H1 (cell line): ENCODE results near the gene NFKBIL1. TPM values are rescaled to one million over a fixed set of nuclear protein-coding genes. Genes with fewer than 3 reads are reported as not detected.

ENCODE experiments used
- CTCF ChIA-PET: fragments of 300-600 bp; sonication (Branson Sonifier 250); formaldehyde crosslinking; loops from one replicate; lab custom pipeline; 2021; ENCODE audit not compliant: partially characterized antibody; lab: Charles Lee
- POLR2A ChIA-PET: fragments of 300-600 bp; sonication (Branson Sonifier 250); formaldehyde crosslinking; loops from one replicate; lab custom pipeline; 2021; ENCODE audit warnings: inconsistent platforms; ENCODE audit not compliant: partially characterized antibody; lab: Charles Lee
- DNase-seq, 2 experiments: peaks; one replicate each; pipeline versions ENCODE4 v3.0.0 to v3.0.0-alpha.2; 2010 to 2022; ENCODE audit warnings: low spot score in 2 of 2, low read depth in 1 of 2, mixed read lengths in 1 of 2
- FAIRE-seq: peaks from 2 replicates; lab custom pipeline; 2011; peaks lifted over from hg19 to GRCh38; lab: Jason Lieb, UNC
- H2AFZ ChIP-seq: 2 replicates; pipeline ENCODE4 v1.8.1; 2012; ENCODE audit warnings: low read length, inconsistent platforms
- H2AK5ac ChIP-seq: 2 replicates; pipeline ENCODE4 v1.6.1; 2013; ENCODE audit warnings: low read depth, low read length
- H2BK120ac ChIP-seq: replicated peaks from 2 replicates; pipeline ENCODE3; 2013; ENCODE audit warnings: low read depth, low read length, inconsistent platforms
- H2BK12ac ChIP-seq: 2 replicates; pipeline ENCODE4 v1.6.1; 2013; ENCODE audit warnings: low read depth, low read length
- H2BK15ac ChIP-seq: 2 replicates; pipeline ENCODE4 v1.6.1; 2013; ENCODE audit warnings: low read length
- H2BK20ac ChIP-seq: 2 replicates; pipeline ENCODE4 v1.6.1; 2013; ENCODE audit warnings: low read length
- H2BK5ac ChIP-seq: 2 replicates; pipeline ENCODE4 v1.6.1; 2013; ENCODE audit warnings: low read depth, low read length
- H3K14ac ChIP-seq: 2 replicates; pipeline ENCODE4 v1.6.1; 2013; ENCODE audit warnings: inconsistent platforms; ENCODE audit not compliant: insufficient read length
- H3K18ac ChIP-seq: 2 replicates; pipeline ENCODE4 v1.6.1; 2013; ENCODE audit warnings: low read length; ENCODE audit errors: extremely low read depth
- H3K23ac ChIP-seq: 2 replicates; pipeline ENCODE4 v1.6.1; 2013; ENCODE audit warnings: inconsistent platforms; ENCODE audit not compliant: insufficient read length
- H3K23me2 ChIP-seq: 2 replicates; pipeline ENCODE4 v1.6.1; 2013; ENCODE audit warnings: low read depth, low read length
- H3K27ac ChIP-seq: 2 replicates; pipeline ENCODE4 v1.6.1; 2011; ENCODE audit warnings: low read depth, low read length, inconsistent platforms
- H3K27me3 ChIP-seq, 4 experiments: replicated peaks in 1 of 4; 1 replicate in 1 of 4; 2 replicates in 3 of 4; pipeline versions ENCODE4 v1.6.1 to v1.8.1; 2011 to 2013; ENCODE audit warnings: low read length in 3 of 4, mild to moderate bottlenecking in 3 of 4, inconsistent platforms in 2 of 4, mixed read lengths in 2 of 4, moderate library complexity in 1 of 4; ENCODE audit not compliant: control insufficient read depth in 3 of 4, insufficient read depth in 3 of 4; ENCODE audit errors: extremely low read depth in 1 of 4
- H3K36me3 ChIP-seq, 4 experiments: 2 replicates each; pipeline versions ENCODE4 v1.6.1 to v1.8.1; 2011 to 2013; ENCODE audit warnings: mild to moderate bottlenecking in 4 of 4, low read length in 3 of 4, moderate library complexity in 2 of 4, control low read depth in 1 of 4, inconsistent platforms in 1 of 4; ENCODE audit not compliant: insufficient read depth in 4 of 4, control insufficient read depth in 2 of 4
- H3K4ac ChIP-seq: replicated peaks from 2 replicates; pipeline ENCODE3; 2013; ENCODE audit warnings: low read length, low read depth, mixed read lengths, inconsistent platforms; ENCODE audit not compliant: insufficient read length
- H3K4me1 ChIP-seq, 4 experiments: replicated peaks in 1 of 4; 1 replicate in 1 of 4; 2 replicates in 3 of 4; pipeline versions ENCODE4 v1.6.1 to v1.8.1; 2011 to 2013; ENCODE audit warnings: low read length in 3 of 4, inconsistent platforms in 2 of 4, mixed read lengths in 1 of 4; ENCODE audit not compliant: insufficient read depth in 4 of 4, control insufficient read depth in 3 of 4
- H3K4me2 ChIP-seq, 2 experiments: 2 replicates each; pipeline versions ENCODE4 v1.6.1 to v1.8.1; 2011 to 2013; ENCODE audit warnings: low read depth in 2 of 2, low read length in 2 of 2, control low read depth in 1 of 2, inconsistent platforms in 1 of 2, mild to moderate bottlenecking in 1 of 2; ENCODE audit not compliant: insufficient read depth in 1 of 2
- H3K4me3 ChIP-seq, 4 experiments: fragments of 200-600, 300-600 bp in 1 of 4; sonication (generic), shearing (Covaris generic), sonication (Bioruptor Twin) in 1 of 4; 2 replicates each; pipeline versions ENCODE4 v1.5.1 to v1.8.1; 2011 to 2016; ENCODE audit warnings: low read length in 4 of 4, low read depth in 3 of 4, control low read depth in 2 of 4, inconsistent platforms in 2 of 4, mild to moderate bottlenecking in 2 of 4, mixed read lengths in 1 of 4, moderate library complexity in 1 of 4; ENCODE audit not compliant: insufficient read depth in 2 of 4; ENCODE audit errors: extremely low read depth in 1 of 4
- H3K56ac ChIP-seq: replicated peaks from 2 replicates; pipeline ENCODE3; 2013; ENCODE audit warnings: low read depth, mild to moderate bottlenecking, mixed read lengths, low read length, inconsistent platforms; ENCODE audit not compliant: insufficient read length
- H3K79me1 ChIP-seq: 2 replicates; pipeline ENCODE4 v1.6.1; 2013; ENCODE audit warnings: low read depth, low read length, control low read depth
- H3K79me2 ChIP-seq, 2 experiments: 2 replicates each; pipeline versions ENCODE4 v1.6.1 to v1.8.1; 2012 to 2013; ENCODE audit warnings: low read length in 2 of 2, mild to moderate bottlenecking in 2 of 2, inconsistent platforms in 1 of 2; ENCODE audit not compliant: insufficient read depth in 2 of 2, control insufficient read depth in 1 of 2
- H3K9ac ChIP-seq, 4 experiments: replicated peaks in 1 of 4; 1 replicate in 1 of 4; 2 replicates in 3 of 4; pipeline versions ENCODE4 v1.6.1 to v1.8.1; 2011 to 2013; ENCODE audit warnings: low read depth in 3 of 4, low read length in 3 of 4, control low read depth in 2 of 4, mild to moderate bottlenecking in 2 of 4, moderate library complexity in 2 of 4, inconsistent platforms in 1 of 4; ENCODE audit errors: extremely low read depth in 1 of 4
- H3K9me3 ChIP-seq, 2 experiments: 2 replicates each; pipeline versions ENCODE4 v1.6.1 to v1.8.1; 2012 to 2013; ENCODE audit warnings: mild to moderate bottlenecking in 2 of 2, moderate library complexity in 2 of 2, control low read depth in 1 of 2, inconsistent platforms in 1 of 2, low read depth in 1 of 2, low read length in 1 of 2, mixed read lengths in 1 of 2; ENCODE audit not compliant: insufficient read depth in 2 of 2
- H4K20me1 ChIP-seq, 2 experiments: replicated peaks in 1 of 2; 2 replicates each; pipeline versions ENCODE3 to v1.8.1; 2011 to 2013; ENCODE audit warnings: inconsistent platforms in 2 of 2, low read length in 2 of 2, mild to moderate bottlenecking in 1 of 2; ENCODE audit not compliant: insufficient read depth in 2 of 2, control insufficient read depth in 1 of 2
- H4K5ac ChIP-seq: 2 replicates; pipeline ENCODE4 v1.6.1; 2013; ENCODE audit warnings: low read length, low read depth, mixed read lengths, inconsistent platforms; ENCODE audit not compliant: insufficient read length
- H4K8ac ChIP-seq: 2 replicates; pipeline ENCODE4 v1.8.0; 2013; ENCODE audit warnings: mild to moderate bottlenecking, moderate library complexity, low read length, inconsistent platforms; ENCODE audit not compliant: insufficient read depth; ENCODE audit errors: extremely low read depth
- H4K91ac ChIP-seq: replicated peaks from 2 replicates; pipeline ENCODE3; 2013; ENCODE audit warnings: low read length, mixed read lengths, inconsistent platforms; ENCODE audit not compliant: insufficient read length
- ATF3 ChIP-seq: IDR thresholded peaks from 2 replicates; pipeline ENCODE4 v1.6.1; 2011; ENCODE audit warnings: low read depth, mild to moderate bottlenecking, low read length; ENCODE audit not compliant: insufficient read depth
- CHD2 ChIP-seq: IDR thresholded peaks from 2 replicates; pipeline ENCODE4 v1.6.1; 2012; ENCODE audit warnings: low read length, improper control_type of control experiment
- FOSL1 ChIP-seq: IDR thresholded peaks from 2 replicates; pipeline ENCODE4 v1.6.1; 2011; ENCODE audit warnings: mild to moderate bottlenecking, low read depth, low read length, moderate library complexity; ENCODE audit not compliant: insufficient read depth
- GTF2F1 ChIP-seq: IDR thresholded peaks from 2 replicates; pipeline ENCODE4 v1.6.1; 2012; ENCODE audit warnings: low read depth, low read length, improper control_type of control experiment, borderline replicate concordance
- HDAC2 ChIP-seq, 2 experiments: fragments of 300-600 bp in 1 of 2; sonication (generic) in 1 of 2; IDR thresholded peaks; 2 replicates each; pipeline ENCODE4 v1.6.1; 2011 to 2012; ENCODE audit warnings: low read depth in 2 of 2, low read length in 2 of 2, mild to moderate bottlenecking in 2 of 2, moderate library complexity in 2 of 2, borderline replicate concordance in 1 of 2, inconsistent platforms in 1 of 2
- WGBS, 2 experiments: shearing (Covaris generic) in 1 of 2; methylation state at CpG; one replicate each; pipeline versions ENCODE4 v1.1.6 to v1.1.7; 2013 to 2015; ENCODE audit warnings: low lambda C conversion rate in 2 of 2, mixed read lengths in 2 of 2, inconsistent platforms in 1 of 2, low coverage in 1 of 2, missing lambda C conversion rate in 1 of 2; ENCODE audit not compliant: insufficient replicate concordance in 2 of 2, insufficient coverage in 1 of 2, insufficient read length in 1 of 2; ENCODE audit errors: extremely low coverage in 1 of 2, missing lambda C conversion rate in 1 of 2; 5-methylcytosine and 5-hydroxymethylcytosine counted together
- polyA plus RNA-seq, 7 experiments: library from polyadenylated mRNA; depleted of rRNA in 3 of 7; stranded (reverse) in 5 of 7; unstranded in 2 of 7; fragments of >200 nt in 5 of 7; fragments of 200-250 nt in 2 of 7; gene quantifications; 1 replicate in 5 of 7; 2 replicates in 1 of 7; 4 replicates in 1 of 7; pipeline versions ENCODE4 v1.2.1 to v1.2.3, GENCODE V29; 2011 to 2013; ENCODE audit warnings: missing spikeins in 2 of 7, mixed read lengths in 2 of 7
- total RNA-seq: library from RNA; stranded (reverse); fragmentation: NEBNext Ultra II Directional; extraction: Animal tissue kit (Norgen Biotek cat#: 25700); gene quantifications from 2 replicates; pipeline ENCODE4 v1.2.1, GENCODE V29; 2021

NFKBIL1 gene
- total and polyA plus RNA-seq, 2 of the 8 experiments (the other 6 are each of a cell fraction or from before 2014, with no cell fraction given) = 7.5 to 11.2 TPM

- ChIA-PET CTCF (interaction anchor here (0.5 to 19.2 kb wide), 8 partner anchors 8 to 348 kb away, joined by 3 to 640 read pairs (median 11); partner anchors contain the start of genes ATP6V1G2, GPANK1, LST1 and LTB), POLR2A (interaction anchor here (0.8 to 12.2 kb wide), 12 partner anchors 10 to 75 kb away, joined by 3 to 110 read pairs (median 4); partner anchors contain the start of genes ATP6V1G2, DDX39B, MCCD1 and NFKBIL1)
- Histone ChIP-seq H3K4me1 (peaks cover 0 to 6% (median 5%) of the 10 kb centered on the region in 4 experiments; a peak in 6 of 7 replicates), H3K23me2 (peaks cover 9% of the 10 kb centered on the region; the same call in 1 of the 2 replicates), H3K14ac (no peak overlapping the region), H3K36me3 (no peaks in the 10 kb centered on the region), H2AFZ (no peak overlapping the region), H3K79me1 (no peaks in the 10 kb centered on the region), H3K4me2 (no peak overlapping the region), H2BK5ac (no peak overlapping the region), H2BK120ac (no peak overlapping the region), H3K4me3 (no peak overlapping the region), H3K9me3 (no peaks in the 10 kb centered on the region), H4K20me1 (no peaks in the 10 kb centered on the region), H3K79me2 (no peaks in the 10 kb centered on the region), H3K56ac (no peak overlapping the region), H2AK5ac (no peak overlapping the region), H3K18ac (no peak overlapping the region), H3K23ac (no peak overlapping the region), H3K4ac (no peak overlapping the region), H3K27me3 (peaks cover 0 to 8% (median 7%) of the 10 kb centered on the region in 4 experiments; a peak in 5 of 7 replicates), H4K5ac (no peak overlapping the region), H2BK15ac (no peak overlapping the region; the same call in 1 of the 2 replicates), H3K27ac (no peak overlapping the region), H4K91ac (no peak overlapping the region), H3K9ac (no peak overlapping the region), H2BK20ac (no peak overlapping the region), H4K8ac (no peak overlapping the region), H2BK12ac (no peak overlapping the region)
- FAIRE-seq (no peak), DNase-seq (no peak)
- 87% methylated on average over 18 of the region's 19 CpGs; no CpG with 5 or more reads in 1 of the 2 experiments for WGBS, 2 experiments
- no peak for TF ChIP-seq HDAC2 (IDR thresholded peaks at IDR 0.05; ENCODE audit: borderline replicate concordance in 1 of 2, low read depth in 2 of 2, low read length in 2 of 2)
- no peak for TF ChIP-seq CHD2
- TF ChIP-seq ATF3 = no peak
- TF ChIP-seq FOSL1 = no peak
- no peak for TF ChIP-seq GTF2F1
Measured at GRCh38 chr6:31576897-31577578, 29.6 kb downstream of the NFKBIL1 start.
